Eye (tissue), 1 donor: Measurements from ENCODE around the gene CCDC57.
"Not testable (repeated sequence)": the region's sequence is repeated elsewhere in the genome, so short reads cannot be mapped to it uniquely, and the experiment has no call there.

ENCODE experiments used
- DNase-seq: peaks from one replicate; pipeline ENCODE4 v3.0.0-alpha.2; 2015

The CCDC57 gene

GRCh38 chr17:82200743-82201497 lies 11.7 kb downstream of the CCDC57 start:
- no peak for DNase-seq

GRCh38 chr17:82200135-82200534 lies 12.5 kb downstream of the CCDC57 start:
- DNase-seq, result no peak

DNA sequence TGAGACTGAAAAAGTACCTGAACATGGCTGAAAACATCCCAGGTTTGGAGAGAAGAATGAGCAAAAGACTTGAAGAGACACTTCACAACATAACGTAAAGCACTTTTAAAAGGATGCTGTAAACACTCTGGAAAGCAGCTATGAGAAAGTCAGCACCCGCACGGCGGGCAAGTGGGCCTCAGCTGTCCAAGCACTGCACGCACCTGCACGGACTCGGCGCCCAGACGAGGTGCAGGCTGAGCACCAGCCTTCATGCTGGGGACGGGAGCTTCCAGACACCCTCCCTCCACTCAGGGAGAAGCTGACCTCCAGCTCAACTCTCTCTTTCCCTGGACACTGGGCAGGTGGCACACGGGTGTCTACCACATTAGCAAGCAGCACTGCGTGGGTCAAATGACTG lies 13.1 kb downstream of the CCDC57 start:
- no peak for DNase-seq

DNA sequence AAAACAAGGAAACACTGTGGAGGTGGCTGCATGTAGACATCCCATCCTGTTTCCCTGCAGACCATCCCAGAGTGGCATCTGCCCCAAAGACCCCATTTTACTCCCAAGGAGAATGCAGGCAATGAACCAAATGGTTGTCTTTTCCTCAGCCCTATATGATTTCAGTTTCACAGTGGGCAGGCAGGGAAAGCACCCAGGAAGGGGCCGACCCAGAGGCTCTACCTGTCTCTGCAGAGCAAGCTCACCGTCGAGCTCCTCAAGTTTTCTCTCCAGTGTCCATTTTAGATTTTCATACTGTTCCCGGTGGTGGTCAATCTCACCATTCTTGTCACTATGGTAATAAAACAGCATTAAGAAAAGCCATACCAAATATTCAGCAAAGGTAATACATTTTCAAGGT lies 14.6 kb downstream of the CCDC57 start:
- DNase-seq, result no peak

GRCh38 chr17:82195675-82196672 lies 16.7 kb downstream of the CCDC57 start:
- no peak for DNase-seq

GRCh38 chr17:82194765-82195164 lies 17.9 kb downstream of the CCDC57 start:
- DNase-seq, result no peak

DNA sequence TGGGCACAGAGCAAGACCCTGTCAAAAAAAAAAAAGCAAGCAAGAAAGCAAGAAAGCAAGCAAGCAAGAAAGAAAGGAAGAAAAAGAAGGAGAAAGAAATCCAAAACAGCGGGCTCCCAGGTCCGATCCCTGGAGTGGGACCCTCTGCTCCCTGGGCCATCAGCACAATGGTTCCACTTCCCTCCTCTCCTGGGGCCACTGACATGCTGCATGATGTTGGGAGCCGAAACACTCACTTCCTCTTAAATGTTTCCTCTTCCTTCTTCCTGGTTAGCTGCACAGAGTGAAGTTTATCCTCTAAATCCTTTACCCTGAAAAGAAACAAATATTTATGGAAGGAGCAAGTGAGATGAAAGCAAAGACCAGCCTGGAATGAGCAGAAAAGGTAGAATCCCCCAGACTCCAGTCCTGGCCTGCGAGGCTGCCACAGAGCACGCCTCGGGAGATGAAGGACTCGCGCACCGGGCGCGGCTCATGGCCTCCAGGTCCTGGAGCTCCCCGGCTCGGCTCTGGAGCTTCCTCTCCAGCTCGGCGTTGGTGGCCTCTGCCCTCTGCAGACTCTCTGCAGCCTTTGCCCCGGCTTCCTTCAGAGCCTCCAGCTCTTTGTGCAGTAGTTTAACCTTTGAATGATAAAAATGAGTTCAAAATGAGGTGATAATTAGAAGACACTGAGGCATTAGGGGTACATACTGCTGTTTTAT lies 19.0 kb downstream of the CCDC57 start:
- DNase-seq, result no peak

DNA sequence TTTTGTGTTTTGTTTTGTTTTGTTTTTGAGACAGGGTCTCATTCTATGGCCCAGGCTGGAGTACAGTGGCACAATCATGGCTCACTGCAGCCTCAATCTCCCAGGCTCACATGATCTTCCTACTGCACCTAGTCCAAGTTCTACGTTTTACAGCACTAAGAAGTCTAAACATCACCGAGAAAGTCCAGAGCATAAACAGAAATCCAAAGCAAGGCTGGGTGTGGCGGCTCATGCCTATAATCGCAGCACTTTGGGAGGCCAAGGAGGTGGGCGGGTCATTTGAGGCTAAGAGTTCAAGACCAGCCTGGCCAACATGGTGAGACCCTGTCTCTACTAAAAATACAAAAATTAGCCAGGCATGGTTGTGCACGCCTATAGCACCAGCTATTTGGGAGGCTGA lies 19.6 kb downstream of the CCDC57 start:
- DNase-seq, result not testable (repeated sequence)

DNA sequence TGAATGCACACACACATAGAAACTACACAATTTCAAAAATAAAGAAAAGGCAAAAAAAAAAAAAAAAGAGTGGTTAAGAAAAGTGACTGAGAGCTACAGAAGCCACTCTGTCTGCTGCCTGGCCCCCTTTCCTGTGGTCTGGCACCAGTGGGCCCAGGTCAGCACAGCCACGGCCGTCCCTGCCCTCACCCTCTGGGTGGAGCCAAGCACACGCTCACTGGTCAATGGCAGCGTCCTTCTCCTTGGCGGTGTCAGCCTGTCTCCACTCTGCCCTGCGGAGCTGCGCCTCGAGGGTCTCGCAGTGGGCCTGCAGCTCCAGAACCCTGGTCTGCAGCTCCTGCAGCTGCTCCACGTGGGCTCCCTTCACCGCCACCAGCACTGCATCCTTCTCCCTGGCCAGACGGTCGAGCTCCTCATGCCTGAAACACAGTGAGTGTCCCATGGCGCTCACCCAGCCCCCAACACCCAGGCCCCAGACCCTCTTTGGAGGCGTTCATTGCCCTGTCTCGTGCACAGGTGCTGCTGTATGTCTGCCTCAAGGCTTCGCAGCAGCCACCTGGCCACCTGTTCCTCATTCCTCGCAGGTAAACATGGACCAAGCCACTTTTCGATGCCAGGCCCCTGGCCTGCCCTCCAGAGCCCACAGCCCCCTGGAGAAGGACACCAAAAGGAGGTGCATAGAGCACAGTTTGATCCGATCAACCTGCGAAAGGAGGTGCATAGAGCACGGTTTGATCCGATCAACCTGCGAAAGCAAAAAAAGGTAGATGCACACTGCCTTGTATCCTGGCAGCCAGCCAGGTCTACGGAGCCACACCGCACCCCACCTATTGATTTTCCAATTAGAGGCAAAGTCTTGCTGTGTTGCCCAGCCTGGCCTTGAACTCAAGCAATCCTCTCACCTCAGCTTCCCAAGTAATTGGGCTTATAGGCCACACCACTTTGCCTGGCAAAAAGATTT lies 24.4 kb downstream of the CCDC57 start:
- DNase-seq, result no peak

- no peak for DNase-seq
Observed at GRCh38 chr17:82187500-82187899, 25.1 kb downstream of the CCDC57 start.

DNA sequence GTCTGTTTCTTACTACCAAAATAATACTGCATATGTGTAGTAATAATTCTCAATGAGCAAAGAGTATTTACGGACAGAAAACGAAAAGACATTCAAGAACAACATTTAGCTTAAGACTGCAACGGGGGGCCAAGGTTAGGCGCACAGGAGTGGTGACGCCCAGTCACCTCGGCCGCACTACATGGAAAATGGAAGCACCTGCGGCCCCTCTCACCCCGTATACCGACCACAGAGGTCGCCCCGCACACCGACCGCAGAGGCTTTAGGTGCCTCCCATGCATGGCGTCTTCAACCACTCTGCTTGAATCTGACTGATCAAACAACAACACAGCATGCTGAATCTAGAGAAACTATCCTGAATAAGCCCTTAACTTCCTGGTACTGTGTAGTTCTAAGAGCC lies 26.4 kb downstream of the CCDC57 start:
- DNase-seq, result no peak

DNA sequence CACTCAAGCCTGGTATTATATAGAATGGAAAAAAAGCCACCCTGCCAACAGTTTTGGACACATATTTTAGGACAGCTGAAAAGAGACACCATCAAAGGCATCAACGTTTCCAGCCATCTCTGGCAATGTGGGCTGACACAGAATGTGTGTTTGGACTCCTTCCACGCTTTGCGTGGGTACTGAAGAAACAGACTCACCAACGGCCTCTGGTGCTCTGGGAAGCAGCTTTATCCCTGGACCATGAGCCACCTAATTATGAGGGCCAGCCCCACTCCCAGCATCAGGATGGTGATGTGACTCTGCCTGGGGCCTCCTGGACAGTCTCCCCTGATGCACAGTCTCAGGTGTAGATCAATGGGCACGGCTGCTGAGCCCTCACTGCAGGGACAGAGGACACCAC lies 27.9 kb downstream of the CCDC57 start:
- no peak for DNase-seq

DNA sequence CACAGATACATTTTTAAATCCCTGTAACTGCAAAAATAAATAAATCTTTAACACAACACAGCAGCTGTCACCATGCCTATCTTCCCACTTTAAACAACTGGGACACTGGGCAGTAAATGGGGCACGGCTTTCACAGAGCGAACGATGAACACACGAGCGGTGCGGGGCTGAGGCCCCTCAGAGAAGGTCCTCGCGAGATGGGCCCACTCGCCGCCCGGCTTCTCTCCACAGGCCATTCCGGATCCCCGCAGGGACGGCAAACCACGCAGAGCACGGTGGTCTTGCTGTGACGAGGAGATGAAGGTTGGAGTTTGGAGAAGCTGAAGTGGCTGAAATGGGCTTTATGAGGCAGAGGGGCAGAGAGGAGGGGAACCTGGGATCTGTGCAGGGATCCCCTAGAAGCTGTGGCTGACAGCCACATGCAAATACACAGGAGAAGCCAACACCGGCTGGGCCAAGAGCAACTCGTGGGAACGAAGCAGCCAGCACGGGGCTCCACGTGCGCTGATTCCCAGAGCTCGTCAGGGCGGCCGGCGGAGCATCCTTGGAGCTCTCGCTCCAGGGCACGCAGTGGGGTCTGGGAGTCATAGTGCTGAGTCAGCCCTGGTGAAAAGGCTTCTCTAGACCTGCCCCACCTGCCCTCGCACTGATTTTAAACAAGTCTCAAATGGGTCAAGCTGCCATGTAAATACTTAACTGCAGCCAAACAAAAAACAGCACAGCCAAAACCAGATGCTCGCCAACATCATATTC lies 31.7 kb downstream of the CCDC57 start:
- no peak for DNase-seq

DNA sequence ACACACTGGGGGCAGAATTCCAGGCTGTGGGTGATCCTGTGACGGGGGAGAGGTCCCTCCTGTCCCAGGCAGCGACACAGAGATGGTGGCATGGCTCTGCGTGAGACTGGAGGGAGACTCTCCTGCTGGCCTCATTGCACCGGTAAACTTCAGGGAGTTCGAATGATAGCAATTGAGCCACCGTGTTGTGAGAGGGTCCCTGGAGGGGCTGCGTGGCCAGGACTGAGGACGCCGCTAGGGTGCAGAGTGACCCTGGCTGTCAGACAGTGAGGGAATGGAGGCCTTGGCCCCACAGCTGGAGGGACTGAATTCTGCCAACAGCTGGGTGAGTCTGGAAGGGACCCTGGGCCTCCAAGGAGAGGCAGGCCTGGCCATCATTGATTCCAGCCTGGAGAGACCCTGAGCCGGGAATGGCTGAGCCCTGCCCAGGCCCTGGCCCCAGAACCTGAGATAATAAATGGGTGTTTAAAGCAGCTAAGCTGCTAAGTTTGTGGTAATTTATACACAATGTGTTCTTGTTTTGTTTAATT lies 32.6 kb downstream of the CCDC57 start:
- DNase-seq, result no peak

GRCh38 chr17:82179412-82179811 lies 33.2 kb downstream of the CCDC57 start:
- no peak for DNase-seq

DNA sequence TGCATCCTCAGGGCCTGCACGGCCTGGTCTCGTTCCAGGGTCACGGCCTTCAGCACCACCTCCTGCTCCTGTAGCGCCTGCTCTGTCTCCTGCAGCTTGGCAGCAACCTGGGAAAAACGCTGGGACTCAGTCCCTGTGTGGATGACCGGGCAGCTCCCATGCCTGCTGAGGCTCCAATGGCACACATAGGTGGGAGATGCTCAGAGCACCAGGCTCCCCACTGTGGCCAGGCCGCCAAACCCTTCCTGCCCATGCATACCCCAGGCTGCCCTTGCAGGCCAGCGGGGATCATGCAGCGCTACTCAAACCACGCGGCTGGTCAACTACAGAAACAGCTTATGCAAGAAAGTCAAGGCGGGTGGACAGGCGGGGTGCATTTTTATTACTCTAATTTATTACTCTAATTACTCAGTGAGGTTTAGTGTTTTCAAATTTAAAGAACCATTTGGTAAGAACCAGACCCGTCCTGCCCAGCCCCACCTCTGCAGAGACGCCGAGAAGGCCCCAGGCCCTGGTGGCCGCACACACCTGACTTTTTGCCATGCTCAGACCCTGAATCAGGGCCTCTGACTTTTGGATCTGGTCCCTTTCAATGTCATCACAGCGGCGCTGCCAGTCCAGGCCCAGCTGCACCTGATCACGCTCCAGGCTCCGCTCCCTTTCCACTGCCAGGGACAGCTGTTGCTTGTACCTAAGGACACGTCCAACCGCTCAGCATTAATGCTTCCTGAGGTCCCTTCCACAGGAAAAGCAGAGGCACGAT lies 34.0 kb downstream of the CCDC57 start:
- DNase-seq, result no peak

DNA sequence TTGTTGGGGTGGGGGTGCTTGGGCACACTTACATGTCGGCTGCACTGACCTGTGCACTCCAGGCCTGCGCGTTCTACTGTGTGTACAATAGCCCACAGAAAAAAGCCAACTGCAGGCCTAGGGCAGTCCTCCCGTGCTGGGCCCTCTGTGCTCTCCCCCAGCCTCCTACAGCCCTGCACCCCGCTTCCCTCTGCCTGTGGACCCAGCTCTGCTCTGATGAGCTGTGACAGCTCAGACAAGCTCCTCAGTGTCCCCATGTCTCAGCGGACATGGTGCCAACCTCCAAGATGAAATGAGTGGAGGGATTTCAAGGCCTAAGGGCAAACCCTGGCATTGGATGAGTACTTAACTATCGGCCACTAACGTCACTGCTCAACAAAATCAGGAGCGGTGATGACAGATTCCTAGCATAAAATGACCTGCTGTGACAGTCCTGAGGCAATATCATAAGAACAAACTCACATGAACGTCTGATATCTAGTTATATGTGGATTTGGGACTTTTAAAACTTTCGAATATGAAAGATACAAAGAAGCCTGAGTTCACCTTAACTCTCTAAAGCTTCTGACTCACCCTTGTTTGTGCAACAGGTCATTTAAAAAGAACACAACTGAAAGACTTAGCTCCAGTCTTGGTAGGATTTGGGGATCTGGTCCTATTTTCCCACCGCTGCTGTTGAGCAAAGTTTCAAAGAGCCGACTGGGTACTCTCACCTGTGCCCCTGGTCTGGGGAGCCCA lies 34.7 kb downstream of the CCDC57 start:
- DNase-seq, result no peak

DNA sequence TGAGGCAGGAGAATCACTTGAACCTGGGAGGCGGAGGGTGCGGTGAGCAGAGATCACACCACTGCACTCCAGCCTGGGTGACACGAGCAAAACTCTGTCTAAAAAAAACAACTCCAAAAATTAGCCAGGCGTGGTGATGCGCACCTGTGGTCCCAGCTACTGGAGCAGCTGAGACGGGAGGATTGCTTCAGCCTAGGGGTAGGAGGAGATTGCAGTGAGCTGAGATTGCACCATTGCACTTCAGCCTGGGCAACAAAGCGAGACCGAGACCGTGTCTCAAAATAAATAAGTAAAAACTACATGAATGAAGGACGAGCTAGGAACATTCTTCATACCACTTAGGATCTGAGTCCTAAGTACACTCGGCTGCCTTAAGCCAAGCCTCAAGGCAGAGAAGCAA lies 35.4 kb downstream of the CCDC57 start:
- no peak for DNase-seq

GRCh38 chr17:82175951-82176350 lies 36.7 kb downstream of the CCDC57 start:
- no peak for DNase-seq

GRCh38 chr17:82175201-82175600 lies 37.4 kb downstream of the CCDC57 start:
- DNase-seq, result no peak
